Neuronal stem cell (in vitro differentiated cells): ENCODE measurements around the gene PITPNM3.

Experiments used
- DNase-seq: peaks from one replicate; pipeline ENCODE4 v3.0.0-alpha.2; 2013; ENCODE audit warnings: low spot score
- H2AFZ ChIP-seq: one replicate; pipeline ENCODE4 v1.6.1; 2013; ENCODE audit warnings: mild to moderate bottlenecking, low read length, inconsistent platforms
- H2AK5ac ChIP-seq: 2 replicates; pipeline ENCODE4 v1.6.1; 2013; ENCODE audit warnings: low read depth, mild to moderate bottlenecking, inconsistent platforms, low read length, moderate library complexity, mixed read lengths
- H2BK120ac ChIP-seq: 2 replicates; pipeline ENCODE4 v1.6.1; 2013; ENCODE audit warnings: low read depth, mild to moderate bottlenecking, inconsistent platforms, low read length, moderate library complexity, mixed read lengths
- H2BK12ac ChIP-seq: one replicate; pipeline ENCODE4 v1.6.1; 2013; ENCODE audit warnings: low read length, inconsistent platforms
- H2BK15ac ChIP-seq: 2 replicates; pipeline ENCODE4 v1.6.1; 2013; ENCODE audit warnings: mild to moderate bottlenecking, low read length, inconsistent platforms, mixed read lengths
- H2BK5ac ChIP-seq: one replicate; pipeline ENCODE4 v1.6.1; 2013; ENCODE audit warnings: inconsistent platforms, mild to moderate bottlenecking, low read length, moderate library complexity
- H3K14ac ChIP-seq: one replicate; pipeline ENCODE4 v1.6.1; 2013; ENCODE audit warnings: low read length, inconsistent platforms
- H3K18ac ChIP-seq: 2 replicates; pipeline ENCODE4 v1.6.1; 2013; ENCODE audit warnings: low read length, inconsistent platforms
- H3K23ac ChIP-seq: 2 replicates; pipeline ENCODE4 v1.6.1; 2013; ENCODE audit warnings: low read depth, mild to moderate bottlenecking, mixed read lengths, low read length, inconsistent platforms; ENCODE audit not compliant: poor library complexity
- H3K27ac ChIP-seq: replicated peaks from 3 replicates; pipeline ENCODE4 v1.5.1; 2013; ENCODE audit warnings: low read length, inconsistent platforms
- H3K27me3 ChIP-seq, 3 experiments: 2 replicates each; pipeline ENCODE4 v1.6.1; 2013; ENCODE audit warnings: low read length in 3 of 3, mild to moderate bottlenecking in 2 of 3, inconsistent platforms in 1 of 3, low read depth in 1 of 3, mixed read lengths in 1 of 3, moderate library complexity in 1 of 3; ENCODE audit not compliant: control insufficient read depth in 3 of 3, insufficient read depth in 3 of 3
- H3K36me3 ChIP-seq, 2 donors: replicated peaks in 1 of 2; 2 replicates each; pipeline ENCODE4 v1.6.1; 2013; ENCODE audit warnings: low read length in 2 of 2; ENCODE audit not compliant: control insufficient read depth in 2 of 2, insufficient read depth in 2 of 2
- H3K4ac ChIP-seq: 2 replicates; pipeline ENCODE4 v1.6.1; 2013; ENCODE audit warnings: inconsistent platforms, mild to moderate bottlenecking, low read length, moderate library complexity
- H3K4me1 ChIP-seq, 2 donors: 1 replicate in 1 of 2; 2 replicates in 1 of 2; pipeline ENCODE4 v1.6.1; 2013; ENCODE audit warnings: low read length in 2 of 2, low read depth in 1 of 2; ENCODE audit not compliant: control insufficient read depth in 2 of 2, insufficient read depth in 1 of 2
- H3K4me2 ChIP-seq: one replicate; pipeline ENCODE4 v1.6.1; 2013; ENCODE audit warnings: mild to moderate bottlenecking, low read length, inconsistent platforms; ENCODE audit not compliant: insufficient read depth, poor library complexity, severe bottlenecking
- H3K4me3 ChIP-seq, 2 donors: 2 replicates each; pipeline ENCODE4 v1.5.1; 2013; ENCODE audit warnings: low read length in 2 of 2, mild to moderate bottlenecking in 2 of 2, inconsistent platforms in 1 of 2, moderate library complexity in 1 of 2
- H3K79me1 ChIP-seq: one replicate; pipeline ENCODE4 v1.6.1; 2013; ENCODE audit warnings: low read depth, mild to moderate bottlenecking, inconsistent platforms, low read length, moderate library complexity
- H3K9ac ChIP-seq: one replicate; pipeline ENCODE4 v1.6.1; 2013; ENCODE audit warnings: mild to moderate bottlenecking, low read depth, low read length, inconsistent platforms; ENCODE audit not compliant: poor library complexity
- H3K9me3 ChIP-seq, 2 donors: replicated peaks in 1 of 2; 2 replicates each; pipeline versions ENCODE3 to v1.6.1; 2013; ENCODE audit warnings: low read length in 2 of 2, mild to moderate bottlenecking in 2 of 2, inconsistent platforms in 1 of 2, low read depth in 1 of 2, mixed read lengths in 1 of 2, moderate library complexity in 1 of 2; ENCODE audit not compliant: control insufficient read depth in 2 of 2, insufficient read depth in 1 of 2
- H4K8ac ChIP-seq: one replicate; pipeline ENCODE4 v1.6.1; 2013; ENCODE audit warnings: low read depth, mild to moderate bottlenecking, inconsistent platforms, low read length, moderate library complexity
- H4K91ac ChIP-seq: one replicate; pipeline ENCODE4 v1.6.1; 2013; ENCODE audit warnings: low read length, low read depth, mild to moderate bottlenecking, inconsistent platforms; ENCODE audit not compliant: poor library complexity
- WGBS, 2 donors: extraction: QIAGEN DNeasy Blood & Tissue Kit; methylation state at CpG; one replicate each; pipeline ENCODE4 v1.1.7; 2013; ENCODE audit warnings: missing lambda C conversion rate in 2 of 2, mixed read lengths in 1 of 2; ENCODE audit not compliant: insufficient read length in 2 of 2, insufficient replicate concordance in 1 of 2; ENCODE audit errors: extremely low coverage in 2 of 2; 5-methylcytosine and 5-hydroxymethylcytosine counted together

Gene PITPNM3

GRCh38 chr17:6536566-6537065 is 19.7 kb downstream of the PITPNM3 start:
- Histone ChIP-seq H3K4ac (no peak overlapping the region), H2BK120ac (no peak overlapping the region), H3K4me1 (peaks cover 0 to 3% of the 10 kb centered on the region in 2 donors), H2AK5ac (no peak overlapping the region), H2BK15ac (no peak overlapping the region), H3K27me3 (no peaks in the 10 kb centered on the region), H4K8ac (no peak overlapping the region), H2AFZ (no peak overlapping the region), H3K14ac (no peak overlapping the region), H3K4me3 (no peak overlapping the region), H2BK12ac (no peak overlapping the region), H3K9ac (no peak overlapping the region), H3K9me3 (peaks cover 0 to 4% of the 10 kb centered on the region in 2 donors), H3K36me3 (no peaks in the 10 kb centered on the region), H2BK5ac (no peak overlapping the region), H3K18ac (no peak overlapping the region), H3K4me2 (no peak overlapping the region), H3K79me1 (no peaks in the 10 kb centered on the region), H4K91ac (no peak overlapping the region), H3K23ac (no peak overlapping the region), H3K27ac (no peak overlapping the region)
- WGBS, 2 donors = no CpG with 5 or more reads among the region's 10 CpGs
- no peak for DNase-seq

DNA sequence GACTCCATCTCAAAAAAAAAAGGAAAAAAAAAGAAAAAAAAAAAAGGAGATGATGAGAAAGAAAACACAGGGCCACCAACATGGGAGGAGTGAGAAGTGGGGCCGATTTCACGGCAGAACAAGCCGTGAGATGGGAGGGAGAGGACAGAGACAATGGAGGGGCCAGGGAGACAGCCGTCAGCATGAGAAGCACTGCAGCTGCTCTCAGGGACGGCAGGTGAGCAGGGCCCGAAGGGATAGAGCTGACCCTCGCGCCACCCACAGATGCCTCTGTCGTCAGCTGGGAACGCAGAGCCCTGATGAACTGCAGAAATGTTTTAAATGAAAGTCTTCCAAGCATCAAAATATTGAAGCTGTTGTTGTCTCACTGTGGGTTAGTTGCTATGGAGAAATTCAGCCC is 20.3 kb downstream of the PITPNM3 start:
- no peaks in the 10 kb centered on the region for H3K79me1 ChIP-seq
- no peak overlapping the region for H3K4me2 ChIP-seq
- no peak overlapping the region for H4K91ac ChIP-seq
- WGBS, 2 donors = no CpG with 5 or more reads among the region's 10 CpGs
- no peak overlapping the region for H2AK5ac ChIP-seq
- H2BK15ac ChIP-seq = no peak overlapping the region
- H2BK120ac ChIP-seq = no peak overlapping the region
- H3K27ac ChIP-seq = no peak overlapping the region
- H3K4me1 ChIP-seq = peaks cover 0 to 3% of the 10 kb centered on the region in 2 donors
- no peak overlapping the region for H3K18ac ChIP-seq
- no peak overlapping the region for H2AFZ ChIP-seq
- no peak overlapping the region for H3K23ac ChIP-seq
- no peak overlapping the region for H3K4me3 ChIP-seq
- H3K9ac ChIP-seq = no peak overlapping the region
- H3K4ac ChIP-seq = no peak overlapping the region
- no peaks in the 10 kb centered on the region for H3K36me3 ChIP-seq
- H3K27me3 ChIP-seq = no peaks in the 10 kb centered on the region
- no peak overlapping the region for H3K14ac ChIP-seq
- no peak overlapping the region for H2BK5ac ChIP-seq
- H2BK12ac ChIP-seq = no peak overlapping the region
- DNase-seq = no peak
- peaks cover 0 to 4% of the 10 kb centered on the region in 2 donors for H3K9me3 ChIP-seq
- no peak overlapping the region for H4K8ac ChIP-seq

DNA sequence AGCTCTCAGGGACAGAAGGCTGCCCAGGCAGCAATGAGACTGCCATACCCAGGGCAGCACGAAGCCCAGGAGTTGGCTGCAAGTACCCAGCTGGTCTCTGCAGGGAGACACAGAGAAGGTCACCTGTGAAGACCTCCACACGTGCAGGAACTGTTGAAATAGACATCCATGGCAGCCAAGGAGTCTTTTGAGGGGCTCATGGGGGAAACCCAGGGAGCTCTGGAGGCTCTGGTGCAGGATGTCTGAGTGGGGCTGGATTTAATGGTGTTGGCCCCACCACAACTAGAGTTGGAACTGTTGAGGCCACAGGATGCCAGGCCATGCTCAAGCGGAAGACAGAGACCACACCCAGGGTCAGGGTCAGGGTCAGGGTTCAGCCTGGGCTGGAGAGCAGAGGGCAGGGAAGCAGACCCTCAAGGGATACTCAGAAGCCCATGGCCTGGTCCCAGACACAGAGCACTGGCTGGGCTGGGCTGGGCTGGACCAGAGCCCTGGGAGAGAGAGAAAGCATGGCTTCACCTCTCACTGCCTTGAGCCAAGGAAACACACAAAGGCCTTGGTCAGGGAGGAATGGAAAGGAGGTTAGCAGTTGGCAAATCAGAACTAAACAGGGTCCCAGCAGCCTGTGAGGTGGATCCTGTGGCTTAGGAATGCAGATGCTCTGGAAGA is 21.4 kb downstream of the PITPNM3 start:
- Histone ChIP-seq H2BK120ac (no peak overlapping the region), H4K8ac (no peak overlapping the region)

GRCh38 chr17:6532441-6532885 is 23.9 kb downstream of the PITPNM3 start:
- Histone ChIP-seq H4K91ac (no peak overlapping the region), H2BK120ac (no peak overlapping the region), H3K4me3 (no peak overlapping the region), H3K36me3 (no peaks in the 10 kb centered on the region), H3K18ac (no peak overlapping the region), H2AK5ac (no peak overlapping the region), H4K8ac (no peak overlapping the region), H3K27ac (no peak overlapping the region), H3K23ac (no peak overlapping the region), H2AFZ (no peak overlapping the region), H3K4me2 (no peak overlapping the region), H3K79me1 (no peaks in the 10 kb centered on the region), H3K9me3 (no peaks in the 10 kb centered on the region), H2BK12ac (no peak overlapping the region), H2BK15ac (no peak overlapping the region), H3K9ac (no peak overlapping the region), H3K4me1 (peaks cover 0 to 7% of the 10 kb centered on the region in 2 donors), H2BK5ac (no peak overlapping the region), H3K14ac (no peak overlapping the region), H3K4ac (no peak overlapping the region), H3K27me3 (no peaks in the 10 kb centered on the region)
- WGBS, 2 donors = no CpG with 5 or more reads among the region's 5 CpGs
- DNase-seq = no peak

More for the DNA sequence above, 21.4 kb downstream of the PITPNM3 start:
- Histone ChIP-seq H3K27me3 (no peaks in the 10 kb centered on the region), H3K79me1 (no peaks in the 10 kb centered on the region), H4K91ac (no peak overlapping the region), H2AFZ (no peak overlapping the region), H3K27ac (no peak overlapping the region), H2BK12ac (no peak overlapping the region), H3K18ac (no peak overlapping the region), H3K4me2 (no peak overlapping the region), H3K23ac (no peak overlapping the region), H3K4me1 (peaks cover 0 to 8% of the 10 kb centered on the region in 2 donors), H3K4me3 (no peak overlapping the region), H3K9me3 (peaks cover 0 to 4% of the 10 kb centered on the region in 2 donors), H3K4ac (no peak overlapping the region), H2AK5ac (peak overlapping the region; percentile 17), H2BK15ac (no peak overlapping the region), H3K9ac (no peak overlapping the region), H2BK5ac (no peak overlapping the region), H3K36me3 (no peaks in the 10 kb centered on the region), H3K14ac (no peak overlapping the region)
- no CpG with 5 or more reads among the region's 3 CpGs for WGBS, 2 donors
- DNase-seq = no peak
